ENCODE data around the gene RAB11FIP4. TPM values are rescaled to one million over a fixed set of nuclear protein-coding genes. Genes with fewer than 3 reads are reported as not detected.

RAB11FIP4 gene
- total RNA-seq, 1 donor from 2014 or later, result 28.6 TPM

- intact Hi-C loops (cut with micrococcal nuclease), result no loop called here
Measured at GRCh38 chr17:31404028-31404949, 12.8 kb downstream of the RAB11FIP4 start.

- intact Hi-C loops (cut with micrococcal nuclease), result no loop called here
Measured at GRCh38 chr17:31405890-31406371, 14.5 kb downstream of the RAB11FIP4 start.

- intact Hi-C loops (cut with micrococcal nuclease), result no loop called here
Measured at GRCh38 chr17:31408586-31408985, 17.1 kb downstream of the RAB11FIP4 start.

- intact Hi-C loops (cut with micrococcal nuclease), result no loop called here
Measured at GRCh38 chr17:31411707-31412285, 20.3 kb downstream of the RAB11FIP4 start.

GRCh38 chr17:31412511-31412910 lies 21.0 kb downstream of the RAB11FIP4 start:
- intact Hi-C loops (cut with micrococcal nuclease), result no loop called here

- intact Hi-C loops (cut with micrococcal nuclease), result no loop called here
Measured at GRCh38 chr17:31413081-31413799, 21.8 kb downstream of the RAB11FIP4 start.

- intact Hi-C loops (cut with micrococcal nuclease), result no loop called here
Measured at GRCh38 chr17:31413874-31414549, 22.5 kb downstream of the RAB11FIP4 start.

- intact Hi-C loops (cut with micrococcal nuclease), result no loop called here
Measured at GRCh38 chr17:31414550-31414918, 23.1 kb downstream of the RAB11FIP4 start.

- intact Hi-C loops (cut with micrococcal nuclease), result no loop called here
Measured at GRCh38 chr17:31415004-31415454, 23.6 kb downstream of the RAB11FIP4 start.

GRCh38 chr17:31415640-31416502 lies 24.4 kb downstream of the RAB11FIP4 start:
- intact Hi-C loops (cut with micrococcal nuclease), result no loop called here

GRCh38 chr17:31416503-31416923 lies 25.0 kb downstream of the RAB11FIP4 start:
- intact Hi-C loops (cut with micrococcal nuclease), result no loop called here

GRCh38 chr17:31417051-31417792 lies 25.7 kb downstream of the RAB11FIP4 start:
- intact Hi-C loops (cut with micrococcal nuclease), result no loop called here

- intact Hi-C loops (cut with micrococcal nuclease), result no loop called here
Measured at GRCh38 chr17:31418773-31419350, 27.4 kb downstream of the RAB11FIP4 start.

GRCh38 chr17:31422443-31422842 lies 31.0 kb downstream of the RAB11FIP4 start:
- intact Hi-C loops (cut with micrococcal nuclease), result no loop called here

GRCh38 chr17:31424944-31425281 lies 33.4 kb downstream of the RAB11FIP4 start:
- intact Hi-C loops (cut with micrococcal nuclease), result no loop called here

- intact Hi-C loops (cut with micrococcal nuclease), result no loop called here
Measured at GRCh38 chr17:31425282-31426040, 34.0 kb downstream of the RAB11FIP4 start.

GRCh38 chr17:31427684-31428083 lies 36.2 kb downstream of the RAB11FIP4 start:
- intact Hi-C loops (cut with micrococcal nuclease), result no loop called here

GRCh38 chr17:31428111-31428510 lies 36.6 kb downstream of the RAB11FIP4 start:
- intact Hi-C loops (cut with micrococcal nuclease), result no loop called here

GRCh38 chr17:31428512-31428911 lies 37.0 kb downstream of the RAB11FIP4 start:
- intact Hi-C loops (cut with micrococcal nuclease), result no loop called here
